Measurements from ENCODE around the gene RNF214.
"Not testable (repeated sequence)": the region's sequence is repeated elsewhere in the genome, so short reads cannot be mapped to it uniquely, and the experiment has no call there.

RNF214 gene

GRCh38 chr11:117319214-117319840, 86.9 kb downstream of the RNF214 start:
- no peak for ATAC-seq

GRCh38 chr11:117327255-117327566, 94.7 kb downstream of the RNF214 start:
- not testable (repeated sequence) for ATAC-seq

- ATAC-seq, result peak; percentile 98
Measured at GRCh38 chr11:117327567-117328374, 95.3 kb downstream of the RNF214 start, which contains the start of gene CEP164. Gene CEP164, plus strand, starts transcription at chr11:117327854. Its CDS starts 10,733 bp downstream, at chr11:117338587.

DNA sequence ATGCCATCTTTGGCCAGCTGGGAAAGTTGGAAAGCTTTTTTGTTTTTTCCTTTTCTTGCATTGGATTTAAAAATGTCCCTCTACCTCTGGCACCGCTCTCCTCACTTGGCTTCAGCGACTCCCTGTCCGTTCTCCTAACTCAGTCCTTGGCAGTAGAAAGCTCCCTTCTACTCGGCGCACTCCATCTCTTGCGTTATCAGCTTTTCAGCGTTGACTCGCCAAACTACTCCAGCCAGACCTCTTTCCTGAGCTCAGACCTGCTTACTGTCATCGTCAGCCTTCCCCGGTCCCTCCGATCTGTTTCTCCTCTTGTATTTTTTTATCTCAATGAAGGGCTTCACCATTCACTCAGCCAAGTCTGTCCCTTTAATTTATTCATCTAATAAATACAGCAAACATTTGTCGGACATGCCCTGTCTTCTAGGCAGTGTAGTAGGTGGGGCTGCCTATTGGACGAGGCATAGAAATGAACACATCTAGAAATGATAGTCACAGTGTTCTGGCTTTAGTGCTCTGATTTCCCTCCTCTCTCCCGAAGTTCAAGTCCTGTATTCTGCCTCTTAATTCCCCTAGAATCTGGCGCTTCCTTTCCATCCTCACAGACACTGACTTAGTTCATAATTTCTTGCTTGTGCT, 96.0 kb downstream of the RNF214 start:
- ATAC-seq, result peak in 1 of 2 donors; percentile 7

DNA sequence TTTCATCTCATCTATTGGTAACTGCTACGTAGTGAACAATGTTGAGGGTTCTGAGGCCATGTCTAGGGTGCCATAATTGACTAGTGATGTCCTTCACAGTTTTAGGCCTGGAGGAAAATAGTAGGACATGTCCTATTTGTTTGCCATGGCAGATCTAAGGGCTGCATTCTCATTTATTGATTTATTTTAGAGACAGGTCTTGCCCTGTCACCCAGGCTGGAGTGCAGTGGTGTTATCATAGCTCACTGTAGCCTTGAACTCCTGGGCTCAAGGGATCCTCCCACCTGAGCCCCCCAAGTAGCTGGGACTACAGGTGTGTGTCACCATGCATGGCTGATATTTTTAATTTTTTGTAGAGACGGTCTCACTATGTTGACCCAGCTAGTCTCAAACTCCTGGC, 100.4 kb downstream of the RNF214 start:
- no peak for ATAC-seq

GRCh38 chr11:117333917-117334316, 101.4 kb downstream of the RNF214 start:
- ATAC-seq, result no peak

DNA sequence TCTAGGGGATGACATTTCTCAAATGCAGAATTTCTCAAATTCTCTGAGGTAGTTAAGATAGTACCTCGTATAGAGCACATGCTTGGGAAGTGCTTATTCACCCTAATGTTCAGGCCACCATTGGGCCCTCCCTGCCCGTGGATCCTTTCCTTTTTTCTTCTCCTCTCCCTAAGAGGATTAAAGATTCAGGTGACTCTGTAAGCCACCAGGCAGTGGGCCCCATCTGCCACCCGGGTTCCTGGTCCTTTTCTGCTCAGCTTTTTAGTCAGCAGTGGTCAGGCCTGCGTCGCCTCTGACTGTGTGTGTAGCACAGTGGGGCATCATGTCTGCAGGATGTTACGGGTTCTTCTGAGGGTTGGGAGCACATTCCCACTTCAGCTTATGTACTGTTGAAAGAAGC, 102.4 kb downstream of the RNF214 start:
- ATAC-seq, result no peak

- ATAC-seq, result no peak
Measured at GRCh38 chr11:117335399-117335798, 102.9 kb downstream of the RNF214 start.

Measured in activated CD4-positive, CD25-positive, alpha-beta regulatory T cell treated with anti-CD3 and anti-CD28 coated beads, Interleukin-2, amount 50 U/mL, for 24 hours (primary cell).